ENCODE measurements around the gene FAM110A. TPM values are rescaled to one million over a fixed set of nuclear protein-coding genes. Genes with fewer than 3 reads are reported as not detected.
A peak's percentile ranks its signal among the peaks of the same experiment; 100 is the strongest.

The FAM110A gene
- total RNA-seq, 1 donor from 2014 or later = 14.3 TPM

- DNase-seq (ENCODE audit: extremely low spot score, unreplicated experiment) = no peak
- Mint-ChIP-seq H3K4me3 (no peak overlapping the region), H3K27ac (no peak overlapping the region), H3K4me1 (ENCODE audit: unreplicated experiment) (no peaks in the 10 kb centered on the region), H3K36me3 (no peaks in the 10 kb centered on the region), H3K9me3 (no peaks in the 10 kb centered on the region), H3K27me3 (peaks cover 40% of the 10 kb centered on the region)
- no peak for TF ChIP-seq CTCF (conservative IDR thresholded peaks at IDR 0.05)
Measured at GRCh38 chr20:879626-880025, 46.1 kb downstream of the FAM110A start.

GRCh38 chr20:881051-881782 lies 47.7 kb downstream of the FAM110A start:
- no peak overlapping the region for H3K27ac Mint-ChIP-seq
- H3K9me3 Mint-ChIP-seq = no peaks in the 10 kb centered on the region
- H3K27me3 Mint-ChIP-seq = peaks cover 53% of the 10 kb centered on the region
- no peaks in the 10 kb centered on the region for H3K36me3 Mint-ChIP-seq
- DNase-seq (ENCODE audit: extremely low spot score, unreplicated experiment) = no peak
- no peak overlapping the region for H3K4me3 Mint-ChIP-seq
- TF ChIP-seq CTCF (conservative IDR thresholded peaks at IDR 0.05) = no peak
- no peaks in the 10 kb centered on the region for H3K4me1 Mint-ChIP-seq (ENCODE audit: unreplicated experiment)

- H3K4me3 Mint-ChIP-seq = no peak overlapping the region
- TF ChIP-seq CTCF (conservative IDR thresholded peaks at IDR 0.05) = no peak
- peaks cover 58% of the 10 kb centered on the region for H3K27me3 Mint-ChIP-seq
- H3K4me1 Mint-ChIP-seq (ENCODE audit: unreplicated experiment) = no peaks in the 10 kb centered on the region
- H3K9me3 Mint-ChIP-seq = no peaks in the 10 kb centered on the region
- no peak overlapping the region for H3K27ac Mint-ChIP-seq
- no peaks in the 10 kb centered on the region for H3K36me3 Mint-ChIP-seq
- DNase-seq (ENCODE audit: extremely low spot score, unreplicated experiment) = no peak
Measured at GRCh38 chr20:881783-882144, 48.2 kb downstream of the FAM110A start.

- H3K36me3 Mint-ChIP-seq = no peaks in the 10 kb centered on the region
- no peaks in the 10 kb centered on the region for H3K4me1 Mint-ChIP-seq (ENCODE audit: unreplicated experiment)
- H3K27ac Mint-ChIP-seq = no peak overlapping the region
- H3K4me3 Mint-ChIP-seq = no peak overlapping the region
- TF ChIP-seq CTCF (conservative IDR thresholded peaks at IDR 0.05) = peak; percentile 15
- DNase-seq (ENCODE audit: extremely low spot score, unreplicated experiment) = no peak
- no peaks in the 10 kb centered on the region for H3K9me3 Mint-ChIP-seq
- H3K27me3 Mint-ChIP-seq = peaks cover 73% of the 10 kb centered on the region
Measured at GRCh38 chr20:884983-885952, 51.8 kb downstream of the FAM110A start.

- H3K27me3 Mint-ChIP-seq = peaks cover 76% of the 10 kb centered on the region
- no peak for TF ChIP-seq CTCF (conservative IDR thresholded peaks at IDR 0.05)
Measured at GRCh38 chr20:887137-887536, 53.6 kb downstream of the FAM110A start.

More at GRCh38 chr20:887137-887536, 53.6 kb downstream of the FAM110A start:
- H3K9me3 Mint-ChIP-seq = no peaks in the 10 kb centered on the region
- no peaks in the 10 kb centered on the region for H3K36me3 Mint-ChIP-seq
- no peak overlapping the region for H3K27ac Mint-ChIP-seq
- DNase-seq (ENCODE audit: extremely low spot score, unreplicated experiment) = no peak
- no peaks in the 10 kb centered on the region for H3K4me1 Mint-ChIP-seq (ENCODE audit: unreplicated experiment)
- H3K4me3 Mint-ChIP-seq = no peak overlapping the region
